A673 (cell line): Measurements from ENCODE around the gene STXBP4. TPM values are rescaled to one million over a fixed set of nuclear protein-coding genes. Genes with fewer than 3 reads are reported as not detected.

Experiments
- BruUV-seq: library from RNA; stranded (reverse); fragments of 400-500 nt; replicated peaks from 2 replicates; lab custom pipeline; 2021; lab: Mats Ljungman, UMichigan
- CTCF ChIA-PET: fragments of 300-600 bp; sonication (Branson Sonifier 250); formaldehyde crosslinking; loops from one replicate; lab custom pipeline; 2022; ENCODE audit warnings: antibody characterized with exemption; lab: Charles Lee
- POLR2A ChIA-PET: fragments of 300-600 bp; sonication (Branson Sonifier 250); formaldehyde crosslinking; loops from one replicate; lab custom pipeline; 2022; ENCODE audit warnings: antibody characterized with exemption; ENCODE audit not compliant: low non-redundant PET; lab: Charles Lee
- DNase-seq: peaks from one replicate; pipeline ENCODE4 v3.0.0-alpha.2; 2015; ENCODE audit warnings: low spot score
- H3K27ac ChIP-seq: fragments of 200-600 bp; sonication (generic); 2 replicates; pipeline ENCODE4 v1.5.1; 2016; ENCODE audit warnings: mixed run types, low read depth, mild to moderate bottlenecking, mixed read lengths, antibody characterized with exemption, low read length; ENCODE audit not compliant: poor library complexity, severe bottlenecking
- H3K27me3 ChIP-seq: fragments of 200-600 bp; sonication (generic); replicated peaks from 2 replicates; pipeline ENCODE4 v1.6.1; 2017; ENCODE audit warnings: mixed run types, low read depth, mild to moderate bottlenecking, mixed read lengths, antibody characterized with exemption, low read length; ENCODE audit not compliant: insufficient read depth, poor library complexity
- H3K36me3 ChIP-seq: fragments of 200-600 bp; sonication (generic); 2 replicates; pipeline ENCODE4 v1.6.1; 2016; ENCODE audit warnings: mixed run types, mild to moderate bottlenecking, mixed read lengths, antibody characterized with exemption, low read length; ENCODE audit not compliant: insufficient read depth, poor library complexity, severe bottlenecking
- H3K4me1 ChIP-seq: fragments of 200-600 bp; sonication (generic); 2 replicates; pipeline ENCODE4 v1.6.1; 2017; ENCODE audit warnings: mixed run types, mild to moderate bottlenecking, mixed read lengths, antibody characterized with exemption, low read length; ENCODE audit not compliant: insufficient read depth, poor library complexity, severe bottlenecking
- H3K4me3 ChIP-seq: fragments of 200-600 bp; sonication (generic); 2 replicates; pipeline ENCODE4 v1.5.1; 2016; ENCODE audit warnings: low read depth, mixed run types, mild to moderate bottlenecking, mixed read lengths, low read length; ENCODE audit not compliant: poor library complexity, severe bottlenecking
- H3K9me3 ChIP-seq: fragments of 200-600 bp; sonication (generic); 2 replicates; pipeline ENCODE4 v1.6.1; 2016; ENCODE audit warnings: mixed run types, low read depth, mild to moderate bottlenecking, mixed read lengths, antibody characterized with exemption, low read length; ENCODE audit not compliant: poor library complexity, severe bottlenecking
- EZH2 ChIP-seq: fragments of 200-600 bp; sonication (generic); IDR thresholded peaks from 2 replicates; pipeline ENCODE4 v1.6.1; 2017; ENCODE audit warnings: borderline replicate concordance, low read depth, mild to moderate bottlenecking, mixed read lengths, antibody characterized with exemption, low read length; ENCODE audit not compliant: poor library complexity, severe bottlenecking
- intact Hi-C: fragments of 100-400 bp; cut with micrococcal nuclease; formaldehyde crosslinking; loops from one replicate; pipeline ENCODE4 v1.10.0; 2022; ENCODE audit not compliant: unreplicated experiment
- total RNA-seq: library from RNA; stranded (reverse); gene quantifications from 2 replicates; pipeline ENCODE4 v1.2.3, GENCODE V29; 2021
- TF ChIP-seq, protein P1 (sequence below): fragments of 300-800, 200-600 bp; sonication (generic); conservative IDR thresholded peaks from 2 replicates; pipeline ENCODE4 v1.5.1; 2017; ENCODE audit warnings: low read depth, mild to moderate bottlenecking, antibody characterized with exemption, low read length, moderate library complexity, mixed read lengths

STXBP4 gene
- total RNA-seq, 1 experiment from 2014 or later = 24.2 TPM

GRCh38 chr17:54933921-54934320 lies 34.6 kb upstream of the STXBP4 start:
- intact Hi-C loops = no loop called here
- H3K27me3 ChIP-seq = no peaks in the 10 kb centered on the region
- H3K4me3 ChIP-seq = no peak overlapping the region
- no peaks in the 10 kb centered on the region for H3K4me1 ChIP-seq
- no peak overlapping the region for H3K27ac ChIP-seq
- no TSS peak for BruUV-seq
- peaks cover 55% of the 10 kb centered on the region for H3K36me3 ChIP-seq
- H3K9me3 ChIP-seq = no peaks in the 10 kb centered on the region
- TF ChIP-seq, protein P1, sequence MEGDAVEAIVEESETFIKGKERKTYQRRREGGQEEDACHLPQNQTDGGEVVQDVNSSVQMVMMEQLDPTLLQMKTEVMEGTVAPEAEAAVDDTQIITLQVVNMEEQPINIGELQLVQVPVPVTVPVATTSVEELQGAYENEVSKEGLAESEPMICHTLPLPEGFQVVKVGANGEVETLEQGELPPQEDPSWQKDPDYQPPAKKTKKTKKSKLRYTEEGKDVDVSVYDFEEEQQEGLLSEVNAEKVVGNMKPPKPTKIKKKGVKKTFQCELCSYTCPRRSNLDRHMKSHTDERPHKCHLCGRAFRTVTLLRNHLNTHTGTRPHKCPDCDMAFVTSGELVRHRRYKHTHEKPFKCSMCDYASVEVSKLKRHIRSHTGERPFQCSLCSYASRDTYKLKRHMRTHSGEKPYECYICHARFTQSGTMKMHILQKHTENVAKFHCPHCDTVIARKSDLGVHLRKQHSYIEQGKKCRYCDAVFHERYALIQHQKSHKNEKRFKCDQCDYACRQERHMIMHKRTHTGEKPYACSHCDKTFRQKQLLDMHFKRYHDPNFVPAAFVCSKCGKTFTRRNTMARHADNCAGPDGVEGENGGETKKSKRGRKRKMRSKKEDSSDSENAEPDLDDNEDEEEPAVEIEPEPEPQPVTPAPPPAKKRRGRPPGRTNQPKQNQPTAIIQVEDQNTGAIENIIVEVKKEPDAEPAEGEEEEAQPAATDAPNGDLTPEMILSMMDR = no peak
- no peak for TF ChIP-seq EZH2
- DNase-seq = no peak
- ChIA-PET CTCF (no interaction called here), POLR2A (no interaction called here)

DNA sequence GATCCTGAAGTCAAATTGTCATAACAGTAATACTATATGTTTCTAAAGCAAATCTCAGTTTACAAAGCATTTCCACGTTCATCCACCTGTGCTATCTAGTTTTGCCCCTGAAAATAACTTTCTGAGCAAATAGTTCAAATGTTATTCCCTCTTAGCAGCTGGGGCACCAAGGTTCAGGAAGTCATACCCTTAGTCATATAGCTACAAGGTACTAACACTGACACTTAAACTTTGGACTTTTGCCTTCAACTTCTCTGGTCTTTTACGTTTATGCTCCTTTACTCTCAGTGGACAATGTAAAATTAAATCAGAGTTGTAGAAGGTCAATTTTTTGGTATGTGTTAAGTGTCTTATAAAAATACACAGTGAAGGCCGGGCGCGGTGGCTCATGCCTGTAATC lies 33.1 kb upstream of the STXBP4 start:
- intact Hi-C loops = no loop called here
- Histone ChIP-seq H3K9me3 (no peaks in the 10 kb centered on the region), H3K36me3 (peaks cover 59% of the 10 kb centered on the region), H3K27ac (no peak overlapping the region), H3K4me1 (no peaks in the 10 kb centered on the region), H3K27me3 (no peaks in the 10 kb centered on the region), H3K4me3 (no peak overlapping the region)
- BruUV-seq = no TSS peak
- TF ChIP-seq EZH2 = no peak
- TF ChIP-seq, protein P1 = no peak
- ChIA-PET POLR2A (no interaction called here), CTCF (no interaction called here)
- DNase-seq = no peak

GRCh38 chr17:54937018-54937417 lies 31.5 kb upstream of the STXBP4 start:
- H3K27me3 ChIP-seq = no peaks in the 10 kb centered on the region
- no peak for DNase-seq
- H3K4me1 ChIP-seq = no peaks in the 10 kb centered on the region
- H3K36me3 ChIP-seq = peaks cover 49% of the 10 kb centered on the region
- no peak overlapping the region for H3K4me3 ChIP-seq
- no TSS peak for BruUV-seq
- intact Hi-C loops = no loop called here
- H3K9me3 ChIP-seq = no peaks in the 10 kb centered on the region
- ChIA-PET CTCF (no interaction called here), POLR2A (no interaction called here)
- TF ChIP-seq, protein P1 = no peak
- no peak for TF ChIP-seq EZH2
- no peak overlapping the region for H3K27ac ChIP-seq
